Embryonic facial prominence (tissue), 1 donor: ENCODE measurements around the gene NAA60.
"Not testable (repeated sequence)": the region's sequence is repeated elsewhere in the genome, so short reads cannot be mapped to it uniquely, and the experiment has no call there.

Experiments used
- DNase-seq: peaks from one replicate; pipeline ENCODE4 v3.0.0-alpha.2; 2016; ENCODE audit errors: extremely low spot score

Gene NAA60

GRCh38 chr16:3461151-3461550 lies 17.7 kb downstream of the NAA60 start:
- no peak for DNase-seq

- no peak for DNase-seq
These were observed 21.8 kb downstream of the NAA60 start for GRCh38 chr16:3465301-3465700.

GRCh38 chr16:3465911-3466584 lies 22.6 kb downstream of the NAA60 start:
- no peak for DNase-seq

- no peak for DNase-seq
These were observed 23.7 kb downstream of the NAA60 start for GRCh38 chr16:3467182-3467581.

- no peak for DNase-seq
These were observed 24.4 kb downstream of the NAA60 start for GRCh38 chr16:3467921-3468320.

- no peak for DNase-seq
These were observed 25.0 kb downstream of the NAA60 start for GRCh38 chr16:3468501-3468900.

- DNase-seq = no peak
These were observed 26.3 kb downstream of the NAA60 start for GRCh38 chr16:3469736-3470135.

GRCh38 chr16:3470723-3471122 lies 27.2 kb downstream of the NAA60 start:
- DNase-seq = no peak

- no peak for DNase-seq
These were observed 28.2 kb downstream of the NAA60 start for GRCh38 chr16:3471518-3472176.

- no peak for DNase-seq
These were observed 29.6 kb downstream of the NAA60 start for GRCh38 chr16:3472878-3473595.

- DNase-seq = not testable (repeated sequence)
These were observed 30.1 kb downstream of the NAA60 start for GRCh38 chr16:3473596-3473943.

GRCh38 chr16:3474136-3474779 lies 30.8 kb downstream of the NAA60 start:
- DNase-seq = no peak

- not testable (repeated sequence) for DNase-seq
These were observed 31.4 kb downstream of the NAA60 start for GRCh38 chr16:3474870-3475269.

GRCh38 chr16:3475604-3476375 lies 32.3 kb downstream of the NAA60 start:
- no peak for DNase-seq

- no peak for DNase-seq
These were observed 32.9 kb downstream of the NAA60 start for GRCh38 chr16:3476409-3476808.

- DNase-seq = no peak
These were observed 34.9 kb downstream of the NAA60 start for GRCh38 chr16:3478242-3478925.

GRCh38 chr16:3479654-3480216 lies 36.3 kb downstream of the NAA60 start:
- no peak for DNase-seq

- DNase-seq = no peak
These were observed 37.6 kb downstream of the NAA60 start for GRCh38 chr16:3480901-3481695.

- DNase-seq = no peak
These were observed 38.5 kb downstream of the NAA60 start for GRCh38 chr16:3481696-3482658.
